ENCODE data around the gene FRMD4B.

FRMD4B gene

GRCh38 chr3:69320871-69321271 lies 65.0 kb downstream of the FRMD4B start:
- Histone ChIP-seq H3K4me3 (ENCODE audit: low read length) (no peak overlapping the region), H3K36me3 (ENCODE audit: insufficient read depth, low read length) (no peaks in the 10 kb centered on the region), H3K9ac (ENCODE audit: low read depth, low read length) (no peak overlapping the region), H3K27me3 (ENCODE audit: insufficient read depth, low read length) (no peaks in the 10 kb centered on the region), H3K27ac (ENCODE audit: low read depth, low read length) (no peak overlapping the region), H3K4me1 (ENCODE audit: insufficient read depth, low read length) (no peaks in the 10 kb centered on the region), H3K9me3 (ENCODE audit: insufficient read depth, low read depth, low read length) (no peaks in the 10 kb centered on the region)
- WGBS, result 96% methylated on average over 4 of the region's 4 CpGs

GRCh38 chr3:69319652-69320051 lies 66.2 kb downstream of the FRMD4B start:
- WGBS, result 84% methylated on average over 4 of the region's 4 CpGs
- Histone ChIP-seq H3K36me3 (ENCODE audit: insufficient read depth, low read length) (no peaks in the 10 kb centered on the region), H3K9me3 (ENCODE audit: insufficient read depth, low read depth, low read length) (no peaks in the 10 kb centered on the region), H3K27ac (ENCODE audit: low read depth, low read length) (no peak overlapping the region), H3K4me3 (ENCODE audit: low read length) (no peak overlapping the region), H3K27me3 (ENCODE audit: insufficient read depth, low read length) (no peaks in the 10 kb centered on the region), H3K4me1 (ENCODE audit: insufficient read depth, low read length) (no peaks in the 10 kb centered on the region), H3K9ac (ENCODE audit: low read depth, low read length) (no peak overlapping the region)

GRCh38 chr3:69318410-69318809 lies 67.5 kb downstream of the FRMD4B start:
- Histone ChIP-seq H3K9me3 (ENCODE audit: insufficient read depth, low read depth, low read length) (no peaks in the 10 kb centered on the region), H3K27ac (ENCODE audit: low read depth, low read length) (no peak overlapping the region), H3K9ac (ENCODE audit: low read depth, low read length) (no peak overlapping the region), H3K27me3 (ENCODE audit: insufficient read depth, low read length) (no peaks in the 10 kb centered on the region), H3K4me3 (ENCODE audit: low read length) (no peak overlapping the region), H3K36me3 (ENCODE audit: insufficient read depth, low read length) (no peaks in the 10 kb centered on the region), H3K4me1 (ENCODE audit: insufficient read depth, low read length) (no peaks in the 10 kb centered on the region)
- 97% methylated on average over 5 of the region's 5 CpGs for WGBS

GRCh38 chr3:69313251-69313650 lies 72.6 kb downstream of the FRMD4B start:
- no peaks in the 10 kb centered on the region for H3K36me3 ChIP-seq (ENCODE audit: insufficient read depth, low read length)
- 69% methylated on average over 4 of the region's 4 CpGs for WGBS

GRCh38 chr3:69309814-69310213 lies 76.1 kb downstream of the FRMD4B start:
- Histone ChIP-seq H3K9me3 (ENCODE audit: insufficient read depth, low read depth, low read length) (no peaks in the 10 kb centered on the region), H3K36me3 (ENCODE audit: insufficient read depth, low read length) (no peaks in the 10 kb centered on the region), H3K27ac (ENCODE audit: low read depth, low read length) (no peak overlapping the region), H3K27me3 (ENCODE audit: insufficient read depth, low read length) (no peaks in the 10 kb centered on the region), H3K9ac (ENCODE audit: low read depth, low read length) (no peak overlapping the region), H3K4me1 (ENCODE audit: insufficient read depth, low read length) (no peaks in the 10 kb centered on the region), H3K4me3 (ENCODE audit: low read length) (no peak overlapping the region)
- 84% methylated on average over 3 of the region's 3 CpGs for WGBS

More at GRCh38 chr3:69313251-69313650, 72.6 kb downstream of the FRMD4B start:
- H3K4me1 ChIP-seq (ENCODE audit: insufficient read depth, low read length), result no peaks in the 10 kb centered on the region
- no peak overlapping the region for H3K27ac ChIP-seq (ENCODE audit: low read depth, low read length)
- no peak overlapping the region for H3K9ac ChIP-seq (ENCODE audit: low read depth, low read length)
- H3K9me3 ChIP-seq (ENCODE audit: insufficient read depth, low read depth, low read length), result no peaks in the 10 kb centered on the region
- no peaks in the 10 kb centered on the region for H3K27me3 ChIP-seq (ENCODE audit: insufficient read depth, low read length)
- no peak overlapping the region for H3K4me3 ChIP-seq (ENCODE audit: low read length)

GRCh38 chr3:69306239-69307185 lies 79.4 kb downstream of the FRMD4B start:
- no peaks in the 10 kb centered on the region for H3K4me1 ChIP-seq (ENCODE audit: insufficient read depth, low read length)
- no peaks in the 10 kb centered on the region for H3K36me3 ChIP-seq (ENCODE audit: insufficient read depth, low read length)
- WGBS, result 53% methylated on average over 16 of the region's 17 CpGs
- no peaks in the 10 kb centered on the region for H3K9me3 ChIP-seq (ENCODE audit: insufficient read depth, low read depth, low read length)
- H3K27ac ChIP-seq (ENCODE audit: low read depth, low read length), result no peak overlapping the region
- no peaks in the 10 kb centered on the region for H3K27me3 ChIP-seq (ENCODE audit: insufficient read depth, low read length)
- no peak overlapping the region for H3K4me3 ChIP-seq (ENCODE audit: low read length)
- H3K9ac ChIP-seq (ENCODE audit: low read depth, low read length), result no peak overlapping the region

GRCh38 chr3:69305011-69305410 lies 80.9 kb downstream of the FRMD4B start:
- WGBS, result 87% methylated on average over 2 of the region's 2 CpGs
- H3K4me3 ChIP-seq (ENCODE audit: low read length), result no peak overlapping the region
- no peaks in the 10 kb centered on the region for H3K36me3 ChIP-seq (ENCODE audit: insufficient read depth, low read length)
- no peak overlapping the region for H3K9ac ChIP-seq (ENCODE audit: low read depth, low read length)
- no peaks in the 10 kb centered on the region for H3K27me3 ChIP-seq (ENCODE audit: insufficient read depth, low read length)
- H3K4me1 ChIP-seq (ENCODE audit: insufficient read depth, low read length), result no peaks in the 10 kb centered on the region
- no peaks in the 10 kb centered on the region for H3K9me3 ChIP-seq (ENCODE audit: insufficient read depth, low read depth, low read length)
- H3K27ac ChIP-seq (ENCODE audit: low read depth, low read length), result no peak overlapping the region

- Histone ChIP-seq H3K9ac (ENCODE audit: low read depth, low read length) (no peak overlapping the region), H3K4me1 (ENCODE audit: insufficient read depth, low read length) (no peaks in the 10 kb centered on the region), H3K4me3 (ENCODE audit: low read length) (no peak overlapping the region), H3K27me3 (ENCODE audit: insufficient read depth, low read length) (no peaks in the 10 kb centered on the region), H3K27ac (ENCODE audit: low read depth, low read length) (no peak overlapping the region), H3K36me3 (ENCODE audit: insufficient read depth, low read length) (no peaks in the 10 kb centered on the region), H3K9me3 (ENCODE audit: insufficient read depth, low read depth, low read length) (no peaks in the 10 kb centered on the region)
- WGBS, result 90% methylated on average over 6 of the region's 6 CpGs
Measured at GRCh38 chr3:69304396-69304795, 81.5 kb downstream of the FRMD4B start.

GRCh38 chr3:69300296-69300695 lies 85.6 kb downstream of the FRMD4B start:
- H3K9me3 ChIP-seq (ENCODE audit: insufficient read depth, low read depth, low read length), result no peaks in the 10 kb centered on the region
- no peaks in the 10 kb centered on the region for H3K27me3 ChIP-seq (ENCODE audit: insufficient read depth, low read length)
- no peak overlapping the region for H3K9ac ChIP-seq (ENCODE audit: low read depth, low read length)
- no peak overlapping the region for H3K27ac ChIP-seq (ENCODE audit: low read depth, low read length)
- 90% methylated on average over 1 of the region's 2 CpGs for WGBS
- no peak overlapping the region for H3K4me3 ChIP-seq (ENCODE audit: low read length)
- H3K36me3 ChIP-seq (ENCODE audit: insufficient read depth, low read length), result no peaks in the 10 kb centered on the region
- H3K4me1 ChIP-seq (ENCODE audit: insufficient read depth, low read length), result no peaks in the 10 kb centered on the region

GRCh38 chr3:69299344-69299743 lies 86.5 kb downstream of the FRMD4B start:
- Histone ChIP-seq H3K36me3 (ENCODE audit: insufficient read depth, low read length) (no peaks in the 10 kb centered on the region), H3K27ac (ENCODE audit: low read depth, low read length) (no peak overlapping the region), H3K4me3 (ENCODE audit: low read length) (no peak overlapping the region), H3K9me3 (ENCODE audit: insufficient read depth, low read depth, low read length) (no peaks in the 10 kb centered on the region), H3K9ac (ENCODE audit: low read depth, low read length) (no peak overlapping the region), H3K27me3 (ENCODE audit: insufficient read depth, low read length) (no peaks in the 10 kb centered on the region), H3K4me1 (ENCODE audit: insufficient read depth, low read length) (no peaks in the 10 kb centered on the region)
- 87% methylated on average over 1 of the region's 3 CpGs for WGBS

- 100% methylated on average over 1 of the region's 2 CpGs for WGBS
- H3K9ac ChIP-seq (ENCODE audit: low read depth, low read length), result no peak overlapping the region
- H3K9me3 ChIP-seq (ENCODE audit: insufficient read depth, low read depth, low read length), result no peaks in the 10 kb centered on the region
- H3K36me3 ChIP-seq (ENCODE audit: insufficient read depth, low read length), result no peaks in the 10 kb centered on the region
- no peak overlapping the region for H3K4me3 ChIP-seq (ENCODE audit: low read length)
- H3K27ac ChIP-seq (ENCODE audit: low read depth, low read length), result no peak overlapping the region
- H3K4me1 ChIP-seq (ENCODE audit: insufficient read depth, low read length), result peaks cover 4% of the 10 kb centered on the region
- no peaks in the 10 kb centered on the region for H3K27me3 ChIP-seq (ENCODE audit: insufficient read depth, low read length)
Measured at GRCh38 chr3:69297501-69297900, 88.4 kb downstream of the FRMD4B start.

All from HUES64 (cell line).